Lower leg skin (tissue), 3 donors: ENCODE results near the gene HNMT.

ENCODE experiments used
- POLR2A ChIP-seq, 2 donors: fragments of 450-650 bp; IDR thresholded peaks; one replicate each; pipeline ENCODE4 v1.6.1; 2016 to 2017; ENCODE audit warnings: antibody characterized with exemption in 2 of 2, mild to moderate bottlenecking in 1 of 2, moderate library complexity in 1 of 2
- TF ChIP-seq, protein P1 (sequence below), 3 donors: fragments of 450-650 bp; IDR thresholded peaks; one replicate each; pipeline ENCODE4 v1.5.1; 2016; ENCODE audit warnings: antibody characterized with exemption in 3 of 3, mild to moderate bottlenecking in 3 of 3, moderate library complexity in 2 of 3

DNA sequence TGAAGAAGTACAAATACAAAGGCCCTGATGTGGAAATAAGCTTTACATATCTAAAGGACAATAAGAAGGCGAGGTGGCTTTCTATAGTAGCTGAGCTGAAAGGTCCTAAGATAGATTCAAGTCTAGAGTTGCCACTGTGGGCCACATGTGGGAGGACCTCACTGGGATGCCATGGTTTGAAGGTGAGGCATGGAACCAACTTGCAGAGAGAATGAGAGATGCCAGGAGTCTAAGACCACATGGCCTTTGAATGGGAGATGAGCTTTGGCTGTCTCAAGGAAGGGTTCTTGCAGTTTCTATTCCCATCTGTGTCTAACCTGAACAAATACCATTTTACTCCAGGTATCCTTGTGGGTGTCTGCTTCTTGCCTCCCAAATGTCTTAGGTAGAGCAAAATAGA, 53.6 kb downstream of the HNMT start:
- TF ChIP-seq, protein P1, sequence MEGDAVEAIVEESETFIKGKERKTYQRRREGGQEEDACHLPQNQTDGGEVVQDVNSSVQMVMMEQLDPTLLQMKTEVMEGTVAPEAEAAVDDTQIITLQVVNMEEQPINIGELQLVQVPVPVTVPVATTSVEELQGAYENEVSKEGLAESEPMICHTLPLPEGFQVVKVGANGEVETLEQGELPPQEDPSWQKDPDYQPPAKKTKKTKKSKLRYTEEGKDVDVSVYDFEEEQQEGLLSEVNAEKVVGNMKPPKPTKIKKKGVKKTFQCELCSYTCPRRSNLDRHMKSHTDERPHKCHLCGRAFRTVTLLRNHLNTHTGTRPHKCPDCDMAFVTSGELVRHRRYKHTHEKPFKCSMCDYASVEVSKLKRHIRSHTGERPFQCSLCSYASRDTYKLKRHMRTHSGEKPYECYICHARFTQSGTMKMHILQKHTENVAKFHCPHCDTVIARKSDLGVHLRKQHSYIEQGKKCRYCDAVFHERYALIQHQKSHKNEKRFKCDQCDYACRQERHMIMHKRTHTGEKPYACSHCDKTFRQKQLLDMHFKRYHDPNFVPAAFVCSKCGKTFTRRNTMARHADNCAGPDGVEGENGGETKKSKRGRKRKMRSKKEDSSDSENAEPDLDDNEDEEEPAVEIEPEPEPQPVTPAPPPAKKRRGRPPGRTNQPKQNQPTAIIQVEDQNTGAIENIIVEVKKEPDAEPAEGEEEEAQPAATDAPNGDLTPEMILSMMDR (IDR thresholded peaks at IDR 0.05): no peak
- TF ChIP-seq POLR2A (IDR thresholded peaks at IDR 0.05): no peak
